ENCODE data around the gene ITGB8.

- no peak for TF ChIP-seq CTCF (IDR thresholded peaks at IDR 0.05)
- TF ChIP-seq POLR2A (IDR thresholded peaks at IDR 0.05): no peak
- TF ChIP-seq EP300 (IDR thresholded peaks at IDR 0.05): no peak
These were observed 113.5 kb downstream of the ITGB8 start for GRCh38 chr7:20444030-20444800.

Measured in ovary (tissue), 3 donors.